Measurements from ENCODE around the gene RPAP3. TPM values are rescaled to one million over a fixed set of nuclear protein-coding genes. Genes with fewer than 3 reads are reported as not detected.

RPAP3 gene
- total RNA-seq, 1 experiment from 2014 or later = 22.5 TPM

GRCh38 chr12:47732504-47732903, 26.7 kb upstream of the RPAP3 start:
- no peak overlapping the region for H3K27ac Mint-ChIP-seq (ENCODE audit: low read depth, unreplicated experiment)
- no peaks in the 10 kb centered on the region for H3K9me3 Mint-ChIP-seq (ENCODE audit: unreplicated experiment)
- no TSS peak for BruUV-seq (replicated peaks)
- H3K4me1 Mint-ChIP-seq (ENCODE audit: insufficient read depth, unreplicated experiment) = peaks cover 25% of the 10 kb centered on the region
- H3K4me3 Mint-ChIP-seq (ENCODE audit: unreplicated experiment) = no peak overlapping the region
- TF ChIP-seq CTCF (IDR thresholded peaks at IDR 0.05; ENCODE audit: unreplicated experiment) = no peak
- ChIA-PET CTCF (interaction anchor here (0.6 to 11.6 kb wide), 7 partner anchors 10 to 49 kb away, joined by 3 to 173 read pairs (median 6); no protein-coding TSS in a partner anchor), POLR2A (interaction anchor here (0.8 to 0.9 kb wide), 2 partner anchors 12 to 86 kb away, joined by 3 read pairs; no protein-coding TSS in a partner anchor)
- H3K27me3 Mint-ChIP-seq (ENCODE audit: insufficient read depth, unreplicated experiment) = no peaks in the 10 kb centered on the region
- no peaks in the 10 kb centered on the region for H3K36me3 Mint-ChIP-seq (ENCODE audit: insufficient read depth, unreplicated experiment)
- no peak for DNase-seq (ENCODE audit: unreplicated experiment)
- intact Hi-C loops (cut with micrococcal nuclease) = no loop called here

GRCh38 chr12:47731723-47732122, 25.9 kb upstream of the RPAP3 start:
- Mint-ChIP-seq H3K9me3 (ENCODE audit: unreplicated experiment) (no peaks in the 10 kb centered on the region), H3K4me3 (ENCODE audit: unreplicated experiment) (no peak overlapping the region), H3K36me3 (ENCODE audit: insufficient read depth, unreplicated experiment) (no peaks in the 10 kb centered on the region), H3K27ac (ENCODE audit: low read depth, unreplicated experiment) (no peak overlapping the region), H3K4me1 (ENCODE audit: insufficient read depth, unreplicated experiment) (peaks cover 17% of the 10 kb centered on the region), H3K27me3 (ENCODE audit: insufficient read depth, unreplicated experiment) (no peaks in the 10 kb centered on the region)
- BruUV-seq (replicated peaks) = no TSS peak
- intact Hi-C loops (cut with micrococcal nuclease) = no loop called here
- DNase-seq (ENCODE audit: unreplicated experiment) = no peak
- TF ChIP-seq CTCF (IDR thresholded peaks at IDR 0.05; ENCODE audit: unreplicated experiment) = no peak
- ChIA-PET CTCF (interaction anchor here (1.0 to 11.6 kb wide), 5 partner anchors 11 to 107 kb away, joined by 3 to 173 read pairs (median 5); no protein-coding TSS in a partner anchor), POLR2A (no interaction called here)

- ChIA-PET CTCF (interaction anchor here (0.7 to 11.6 kb wide), 4 partner anchors 13 to 108 kb away, joined by 3 to 173 read pairs (median 20); no protein-coding TSS in a partner anchor), POLR2A (interaction anchor here (1.1 kb wide), 1 partner anchor 12 kb away, joined by 4 read pairs; no protein-coding TSS in a partner anchor)
- Mint-ChIP-seq H3K4me3 (ENCODE audit: unreplicated experiment) (no peak overlapping the region), H3K9me3 (ENCODE audit: unreplicated experiment) (no peaks in the 10 kb centered on the region), H3K36me3 (ENCODE audit: insufficient read depth, unreplicated experiment) (no peaks in the 10 kb centered on the region), H3K27me3 (ENCODE audit: insufficient read depth, unreplicated experiment) (no peaks in the 10 kb centered on the region), H3K4me1 (ENCODE audit: insufficient read depth, unreplicated experiment) (peaks cover 17% of the 10 kb centered on the region), H3K27ac (ENCODE audit: low read depth, unreplicated experiment) (peak overlapping the region; percentile 33)
- intact Hi-C loops (cut with micrococcal nuclease) = no loop called here
- DNase-seq (ENCODE audit: unreplicated experiment) = peak; percentile 24
- no TSS peak for BruUV-seq (replicated peaks)
- no peak for TF ChIP-seq CTCF (IDR thresholded peaks at IDR 0.05; ENCODE audit: unreplicated experiment)
These were observed 24.5 kb upstream of the RPAP3 start for GRCh38 chr12:47730341-47730744.

GRCh38 chr12:47729233-47729632, 23.4 kb upstream of the RPAP3 start:
- CTCF ChIA-PET = interaction anchor here (1.0 to 11.6 kb wide), 3 partner anchors 8 to 14 kb away, joined by 4 to 173 read pairs (median 35); no protein-coding TSS in a partner anchor
- no peak for DNase-seq (ENCODE audit: unreplicated experiment)
- no peak for TF ChIP-seq CTCF (IDR thresholded peaks at IDR 0.05; ENCODE audit: unreplicated experiment)
- H3K36me3 Mint-ChIP-seq (ENCODE audit: insufficient read depth, unreplicated experiment) = no peaks in the 10 kb centered on the region
- no TSS peak for BruUV-seq (replicated peaks)
- intact Hi-C loops (cut with micrococcal nuclease) = no loop called here
- no peak overlapping the region for H3K4me3 Mint-ChIP-seq (ENCODE audit: unreplicated experiment)
- no peaks in the 10 kb centered on the region for H3K27me3 Mint-ChIP-seq (ENCODE audit: insufficient read depth, unreplicated experiment)
- no peaks in the 10 kb centered on the region for H3K9me3 Mint-ChIP-seq (ENCODE audit: unreplicated experiment)
- H3K27ac Mint-ChIP-seq (ENCODE audit: low read depth, unreplicated experiment) = no peak overlapping the region
- H3K4me1 Mint-ChIP-seq (ENCODE audit: insufficient read depth, unreplicated experiment) = peaks cover 17% of the 10 kb centered on the region
- POLR2A ChIA-PET = no interaction called here
